ENCODE results near the gene PRCD. TPM values are rescaled to one million over a fixed set of nuclear protein-coding genes. Genes with fewer than 3 reads are reported as not detected.

Gene PRCD
- total RNA-seq, 2 donors from 2014 or later = 0.29 to 1.2 TPM

DNA sequence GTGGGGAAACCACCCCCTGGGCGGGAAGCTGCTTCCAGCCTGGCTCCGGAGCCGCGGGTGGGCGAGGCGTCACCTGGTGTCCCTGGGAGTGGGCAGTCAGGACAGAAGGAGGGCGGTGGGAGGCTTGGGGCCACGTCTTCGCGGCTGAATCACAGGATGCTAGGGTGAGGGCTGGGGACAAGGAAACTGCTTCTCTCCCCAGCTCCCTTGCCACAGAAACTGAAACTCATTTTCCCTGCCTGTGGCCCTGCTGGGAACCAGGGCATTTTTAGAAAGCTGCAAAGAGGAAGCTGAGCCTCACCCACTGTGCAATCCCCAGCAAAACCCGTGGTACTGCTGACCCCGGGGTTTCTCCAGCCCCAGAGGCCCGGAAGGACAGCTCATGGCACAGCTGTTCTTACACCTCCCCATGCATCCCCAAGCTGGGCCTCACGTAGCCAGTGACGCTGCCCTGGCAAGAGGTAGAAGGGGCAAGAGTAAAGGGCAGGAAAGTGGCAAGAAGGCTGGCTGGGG is 46.8 kb upstream of the PRCD start:
- Histone ChIP-seq H3K36me3 (no peaks in the 10 kb centered on the region), H3K27me3 (no peaks in the 10 kb centered on the region), H3K4me3 (peak overlapping the region; percentile 25), H3K4me1 (peaks cover 36% of the 10 kb centered on the region), H3K9me3 (no peaks in the 10 kb centered on the region), H3K9ac (ENCODE audit: low read depth in 2 of 2, low read length in 2 of 2) (peak overlapping the region; percentile 58 to 82), H3K27ac (peak overlapping the region; percentile 72)
- peak; percentile 65 for DNase-seq
- intact Hi-C loops (cut with DNase I) = no loop called here
- TF ChIP-seq, protein P1, sequence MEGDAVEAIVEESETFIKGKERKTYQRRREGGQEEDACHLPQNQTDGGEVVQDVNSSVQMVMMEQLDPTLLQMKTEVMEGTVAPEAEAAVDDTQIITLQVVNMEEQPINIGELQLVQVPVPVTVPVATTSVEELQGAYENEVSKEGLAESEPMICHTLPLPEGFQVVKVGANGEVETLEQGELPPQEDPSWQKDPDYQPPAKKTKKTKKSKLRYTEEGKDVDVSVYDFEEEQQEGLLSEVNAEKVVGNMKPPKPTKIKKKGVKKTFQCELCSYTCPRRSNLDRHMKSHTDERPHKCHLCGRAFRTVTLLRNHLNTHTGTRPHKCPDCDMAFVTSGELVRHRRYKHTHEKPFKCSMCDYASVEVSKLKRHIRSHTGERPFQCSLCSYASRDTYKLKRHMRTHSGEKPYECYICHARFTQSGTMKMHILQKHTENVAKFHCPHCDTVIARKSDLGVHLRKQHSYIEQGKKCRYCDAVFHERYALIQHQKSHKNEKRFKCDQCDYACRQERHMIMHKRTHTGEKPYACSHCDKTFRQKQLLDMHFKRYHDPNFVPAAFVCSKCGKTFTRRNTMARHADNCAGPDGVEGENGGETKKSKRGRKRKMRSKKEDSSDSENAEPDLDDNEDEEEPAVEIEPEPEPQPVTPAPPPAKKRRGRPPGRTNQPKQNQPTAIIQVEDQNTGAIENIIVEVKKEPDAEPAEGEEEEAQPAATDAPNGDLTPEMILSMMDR (IDR thresholded peaks at IDR 0.05) = no peak

DNA sequence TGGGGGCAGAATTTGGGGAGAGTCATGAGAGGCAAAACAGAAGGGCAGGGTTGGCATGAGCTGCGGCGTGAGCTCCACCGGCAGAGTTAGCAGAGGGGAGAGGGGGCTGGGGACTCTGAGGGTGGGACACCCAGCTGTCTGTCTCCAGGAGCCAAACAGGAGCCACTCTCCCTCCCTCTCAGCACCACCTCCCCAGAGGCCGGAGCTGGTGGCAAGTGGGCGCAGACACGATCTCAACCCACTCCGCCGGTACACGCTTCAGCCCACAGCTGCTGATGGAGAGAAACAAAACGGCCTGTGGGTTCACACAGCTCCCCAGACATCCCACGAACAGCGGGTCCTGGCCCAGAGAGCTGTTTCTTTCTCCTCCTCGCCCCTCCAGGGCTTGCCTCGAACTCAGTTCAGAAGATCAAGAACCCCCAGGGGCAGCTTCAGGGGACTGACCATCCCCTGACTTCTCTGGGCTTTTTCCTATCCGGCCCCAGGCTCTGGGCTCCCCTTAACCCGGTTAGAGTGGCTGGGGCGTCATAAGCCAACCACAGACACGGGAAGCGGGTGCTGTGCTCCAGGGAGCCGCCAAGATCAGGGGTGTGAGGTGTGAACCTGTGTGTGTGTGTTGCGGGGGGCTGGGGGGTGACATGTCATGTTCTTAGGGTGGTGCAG is 46.2 kb upstream of the PRCD start:
- Histone ChIP-seq H3K4me1 (peaks cover 40% of the 10 kb centered on the region), H3K9ac (ENCODE audit: low read depth in 2 of 2, low read length in 2 of 2) (peak overlapping the region; percentile 20 to 82), H3K27me3 (no peaks in the 10 kb centered on the region), H3K9me3 (no peaks in the 10 kb centered on the region), H3K36me3 (no peaks in the 10 kb centered on the region), H3K4me3 (no peak overlapping the region), H3K27ac (peak overlapping the region; percentile 72)
- no peak for DNase-seq
- intact Hi-C loops (cut with DNase I) = no loop called here
- TF ChIP-seq, protein P1 (IDR thresholded peaks at IDR 0.05) = no peak

DNA sequence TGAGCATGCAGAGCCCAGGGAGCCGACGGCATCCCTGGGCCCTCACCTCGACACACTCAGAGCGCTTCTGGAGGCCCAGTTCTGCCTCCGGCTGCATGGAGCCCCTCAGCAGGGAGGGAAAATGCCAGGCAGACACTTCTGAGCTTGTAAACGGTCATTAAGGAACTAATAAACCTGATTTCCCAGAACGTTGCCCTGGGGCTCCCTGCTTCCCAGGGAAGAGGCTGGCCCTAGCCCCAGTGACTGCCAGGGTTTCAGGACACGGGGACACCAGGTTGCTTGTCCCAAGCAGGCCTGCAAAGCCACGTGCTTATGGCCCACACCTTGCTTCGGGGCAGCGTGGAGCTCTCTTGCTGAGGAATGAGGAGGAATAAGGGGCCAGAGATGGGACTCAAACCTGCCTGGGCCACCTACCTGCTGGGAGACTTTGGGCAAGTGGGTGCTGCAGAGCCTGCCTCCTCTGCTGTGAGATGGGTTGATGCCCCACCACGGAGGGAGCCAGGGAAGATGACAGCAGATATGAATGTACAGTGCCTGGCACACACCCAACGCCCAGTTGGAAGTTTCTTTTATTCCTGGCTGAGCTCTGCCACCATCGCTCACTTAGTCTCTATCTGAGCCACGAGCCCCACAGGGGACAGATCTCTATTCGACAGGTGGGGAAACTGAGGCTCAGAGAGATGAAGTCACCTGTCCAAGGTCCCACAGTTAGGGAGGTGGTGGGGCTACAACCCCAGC is 44.0 kb upstream of the PRCD start:
- TF ChIP-seq, protein P1 (IDR thresholded peaks at IDR 0.05) = no peak
- peaks cover 44% of the 10 kb centered on the region for H3K4me1 ChIP-seq
- H3K27ac ChIP-seq = no peak overlapping the region
- no peaks in the 10 kb centered on the region for H3K9me3 ChIP-seq
- no peaks in the 10 kb centered on the region for H3K36me3 ChIP-seq
- peak; percentile 16 for DNase-seq
- H3K27me3 ChIP-seq = no peaks in the 10 kb centered on the region
- H3K4me3 ChIP-seq = no peak overlapping the region
- intact Hi-C loops (cut with DNase I) = no loop called here
- no peak overlapping the region for H3K9ac ChIP-seq (ENCODE audit: low read depth in 2 of 2, low read length in 2 of 2)

DNA sequence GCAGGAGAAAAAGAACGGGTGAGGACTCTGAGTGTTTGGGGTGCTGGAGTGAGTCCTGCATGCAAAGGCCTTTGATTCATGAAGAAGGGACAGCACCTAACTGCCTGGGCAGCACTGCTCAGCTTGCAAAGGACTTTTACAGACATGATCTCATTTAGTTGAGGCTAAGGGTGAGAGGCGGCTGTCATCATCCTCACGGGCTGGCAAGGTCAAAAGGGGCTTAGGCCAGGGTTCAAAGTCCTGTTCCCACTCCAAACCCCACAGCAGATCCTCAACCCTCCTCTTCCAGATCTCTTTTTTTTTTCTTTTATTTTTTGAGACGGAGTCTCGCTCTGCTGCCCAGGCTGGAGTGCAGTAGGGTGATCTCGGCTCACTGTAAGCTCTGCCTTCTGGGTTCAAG is 43.4 kb upstream of the PRCD start:
- Histone ChIP-seq H3K4me3 (no peak overlapping the region), H3K27ac (no peak overlapping the region), H3K9me3 (no peaks in the 10 kb centered on the region), H3K9ac (ENCODE audit: low read depth in 2 of 2, low read length in 2 of 2) (no peak overlapping the region), H3K27me3 (no peaks in the 10 kb centered on the region), H3K4me1 (peaks cover 37% of the 10 kb centered on the region), H3K36me3 (no peaks in the 10 kb centered on the region)
- DNase-seq = no peak
- TF ChIP-seq, protein P1 (IDR thresholded peaks at IDR 0.05) = no peak
- intact Hi-C loops (cut with DNase I) = no loop called here

DNA sequence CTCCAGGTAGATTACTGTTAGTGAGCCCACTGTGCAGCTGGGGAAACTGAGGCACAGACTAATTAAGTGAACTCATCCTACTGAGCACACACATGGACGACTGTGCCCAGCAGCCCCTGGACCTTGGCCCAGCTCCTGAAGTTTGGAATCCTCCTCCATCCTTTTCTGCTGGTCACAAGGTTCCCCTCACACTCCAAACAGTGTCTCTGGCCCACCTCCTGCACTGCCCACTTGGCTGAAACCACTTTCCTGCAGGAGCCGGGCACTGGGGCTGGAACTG is 42.2 kb upstream of the PRCD start:
- H3K9ac ChIP-seq (ENCODE audit: low read depth in 2 of 2, low read length in 2 of 2) = peak overlapping the region in 1 of 2 donors; percentile 36
- DNase-seq = no peak
- no peaks in the 10 kb centered on the region for H3K9me3 ChIP-seq
- TF ChIP-seq, protein P1 (IDR thresholded peaks at IDR 0.05) = no peak
- peaks cover 32% of the 10 kb centered on the region for H3K4me1 ChIP-seq
- no peaks in the 10 kb centered on the region for H3K36me3 ChIP-seq
- H3K27me3 ChIP-seq = no peaks in the 10 kb centered on the region
- intact Hi-C loops (cut with DNase I) = no loop called here
- H3K4me3 ChIP-seq = no peak overlapping the region
- H3K27ac ChIP-seq = peak overlapping the region; percentile 73

Data from colonic mucosa (tissue), 4 donors.